Esophagus muscularis mucosa (tissue), 4 donors: ENCODE measurements around the gene USP36.

Experiments used
- EP300 ChIP-seq: sonication (generic); formaldehyde crosslinking; IDR thresholded peaks from one replicate; pipeline ENCODE4 v1.6.1; 2017; ENCODE audit warnings: antibody characterized with exemption
- POLR2A ChIP-seq: fragments of 450-650 bp; IDR thresholded peaks from one replicate; pipeline ENCODE4 v1.6.1; 2017; ENCODE audit warnings: antibody characterized with exemption, moderate library complexity, mild to moderate bottlenecking, low read depth
- POLR2AphosphoS5 ChIP-seq, 2 donors: sonication (generic); formaldehyde crosslinking; IDR thresholded peaks; one replicate each; pipeline ENCODE4 v1.6.1; 2017; ENCODE audit warnings: antibody characterized with exemption in 2 of 2
- TF ChIP-seq, protein P1 (sequence below), 3 experiments: fragments of 200-600 bp in 2 of 3; fragments of 450-650 bp in 1 of 3; sonication (generic) in 2 of 3; IDR thresholded peaks; one replicate each; pipeline ENCODE4 v1.5.1; 2017 to 2019; ENCODE audit warnings: antibody characterized with exemption in 3 of 3, mild to moderate bottlenecking in 2 of 3, moderate library complexity in 1 of 3

DNA sequence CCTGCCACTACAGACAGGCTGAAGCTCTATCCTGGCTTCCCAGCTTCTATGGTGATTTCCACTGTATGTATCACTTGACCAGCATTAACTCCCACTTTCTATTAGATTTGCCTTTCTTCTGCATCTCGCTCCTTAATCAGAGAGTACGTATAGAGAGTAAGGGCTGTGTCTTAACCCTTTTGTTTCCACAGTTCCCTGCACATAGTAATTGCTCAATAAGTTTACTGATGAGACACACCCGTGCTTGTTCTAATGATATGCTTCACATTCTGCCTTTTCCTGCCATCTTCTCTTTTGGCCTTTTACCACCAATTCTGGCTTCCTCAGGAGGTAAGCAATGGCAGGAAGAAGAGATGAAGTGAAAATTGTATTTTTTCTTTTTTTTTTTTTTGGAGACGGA lies 20.6 kb upstream of the USP36 start:
- TF ChIP-seq POLR2AphosphoS5 (IDR thresholded peaks at IDR 0.05) (no peak), EP300 (no peak), POLR2A (no peak)
- TF ChIP-seq, protein P1, sequence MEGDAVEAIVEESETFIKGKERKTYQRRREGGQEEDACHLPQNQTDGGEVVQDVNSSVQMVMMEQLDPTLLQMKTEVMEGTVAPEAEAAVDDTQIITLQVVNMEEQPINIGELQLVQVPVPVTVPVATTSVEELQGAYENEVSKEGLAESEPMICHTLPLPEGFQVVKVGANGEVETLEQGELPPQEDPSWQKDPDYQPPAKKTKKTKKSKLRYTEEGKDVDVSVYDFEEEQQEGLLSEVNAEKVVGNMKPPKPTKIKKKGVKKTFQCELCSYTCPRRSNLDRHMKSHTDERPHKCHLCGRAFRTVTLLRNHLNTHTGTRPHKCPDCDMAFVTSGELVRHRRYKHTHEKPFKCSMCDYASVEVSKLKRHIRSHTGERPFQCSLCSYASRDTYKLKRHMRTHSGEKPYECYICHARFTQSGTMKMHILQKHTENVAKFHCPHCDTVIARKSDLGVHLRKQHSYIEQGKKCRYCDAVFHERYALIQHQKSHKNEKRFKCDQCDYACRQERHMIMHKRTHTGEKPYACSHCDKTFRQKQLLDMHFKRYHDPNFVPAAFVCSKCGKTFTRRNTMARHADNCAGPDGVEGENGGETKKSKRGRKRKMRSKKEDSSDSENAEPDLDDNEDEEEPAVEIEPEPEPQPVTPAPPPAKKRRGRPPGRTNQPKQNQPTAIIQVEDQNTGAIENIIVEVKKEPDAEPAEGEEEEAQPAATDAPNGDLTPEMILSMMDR (IDR thresholded peaks at IDR 0.05) = no peak
